Measurements from ENCODE around the gene ZBTB11.

ZBTB11 gene

DNA sequence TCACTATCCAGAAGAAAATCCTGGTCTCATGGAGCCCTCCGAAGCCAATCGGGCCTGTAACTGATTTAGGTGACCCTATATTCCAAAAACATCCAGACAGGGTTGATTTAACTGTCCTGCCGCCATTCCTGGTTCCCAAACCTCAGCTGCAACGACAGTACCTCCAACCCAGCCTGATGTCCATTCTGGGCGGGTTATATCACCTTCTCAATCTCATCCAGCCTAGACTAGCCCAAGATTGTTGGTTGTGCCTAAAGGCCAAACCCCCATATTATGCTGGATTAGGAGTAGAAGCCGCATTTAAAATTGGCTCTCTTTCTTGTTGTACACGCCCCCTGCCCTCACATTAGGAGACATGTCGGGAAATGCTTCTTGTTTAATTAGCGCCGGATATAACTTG, 36.7 kb downstream of the ZBTB11 start:
- no peak for TF ChIP-seq POLR2AphosphoS5 (IDR thresholded peaks at IDR 0.05; ENCODE audit: low read depth, low read length)
- TF ChIP-seq SIN3A (IDR thresholded peaks at IDR 0.05; ENCODE audit: borderline replicate concordance, insufficient read depth, low read length) = no peak
- TF ChIP-seq, protein P1, sequence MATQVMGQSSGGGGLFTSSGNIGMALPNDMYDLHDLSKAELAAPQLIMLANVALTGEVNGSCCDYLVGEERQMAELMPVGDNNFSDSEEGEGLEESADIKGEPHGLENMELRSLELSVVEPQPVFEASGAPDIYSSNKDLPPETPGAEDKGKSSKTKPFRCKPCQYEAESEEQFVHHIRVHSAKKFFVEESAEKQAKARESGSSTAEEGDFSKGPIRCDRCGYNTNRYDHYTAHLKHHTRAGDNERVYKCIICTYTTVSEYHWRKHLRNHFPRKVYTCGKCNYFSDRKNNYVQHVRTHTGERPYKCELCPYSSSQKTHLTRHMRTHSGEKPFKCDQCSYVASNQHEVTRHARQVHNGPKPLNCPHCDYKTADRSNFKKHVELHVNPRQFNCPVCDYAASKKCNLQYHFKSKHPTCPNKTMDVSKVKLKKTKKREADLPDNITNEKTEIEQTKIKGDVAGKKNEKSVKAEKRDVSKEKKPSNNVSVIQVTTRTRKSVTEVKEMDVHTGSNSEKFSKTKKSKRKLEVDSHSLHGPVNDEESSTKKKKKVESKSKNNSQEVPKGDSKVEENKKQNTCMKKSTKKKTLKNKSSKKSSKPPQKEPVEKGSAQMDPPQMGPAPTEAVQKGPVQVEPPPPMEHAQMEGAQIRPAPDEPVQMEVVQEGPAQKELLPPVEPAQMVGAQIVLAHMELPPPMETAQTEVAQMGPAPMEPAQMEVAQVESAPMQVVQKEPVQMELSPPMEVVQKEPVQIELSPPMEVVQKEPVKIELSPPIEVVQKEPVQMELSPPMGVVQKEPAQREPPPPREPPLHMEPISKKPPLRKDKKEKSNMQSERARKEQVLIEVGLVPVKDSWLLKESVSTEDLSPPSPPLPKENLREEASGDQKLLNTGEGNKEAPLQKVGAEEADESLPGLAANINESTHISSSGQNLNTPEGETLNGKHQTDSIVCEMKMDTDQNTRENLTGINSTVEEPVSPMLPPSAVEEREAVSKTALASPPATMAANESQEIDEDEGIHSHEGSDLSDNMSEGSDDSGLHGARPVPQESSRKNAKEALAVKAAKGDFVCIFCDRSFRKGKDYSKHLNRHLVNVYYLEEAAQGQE (IDR thresholded peaks at IDR 0.05; ENCODE audit: insufficient read depth in 1 of 2, low read depth in 2 of 2, low read length in 2 of 2) = no peak
- TF ChIP-seq FOXP2 (optimal IDR thresholded peaks at IDR 0.05; ENCODE audit: borderline replicate concordance, extremely low read depth, extremely low read length, insufficient read depth) = no peak
- no peak for TF ChIP-seq TAF1 (IDR thresholded peaks at IDR 0.05; ENCODE audit: borderline replicate concordance, insufficient read depth, low read length)

DNA sequence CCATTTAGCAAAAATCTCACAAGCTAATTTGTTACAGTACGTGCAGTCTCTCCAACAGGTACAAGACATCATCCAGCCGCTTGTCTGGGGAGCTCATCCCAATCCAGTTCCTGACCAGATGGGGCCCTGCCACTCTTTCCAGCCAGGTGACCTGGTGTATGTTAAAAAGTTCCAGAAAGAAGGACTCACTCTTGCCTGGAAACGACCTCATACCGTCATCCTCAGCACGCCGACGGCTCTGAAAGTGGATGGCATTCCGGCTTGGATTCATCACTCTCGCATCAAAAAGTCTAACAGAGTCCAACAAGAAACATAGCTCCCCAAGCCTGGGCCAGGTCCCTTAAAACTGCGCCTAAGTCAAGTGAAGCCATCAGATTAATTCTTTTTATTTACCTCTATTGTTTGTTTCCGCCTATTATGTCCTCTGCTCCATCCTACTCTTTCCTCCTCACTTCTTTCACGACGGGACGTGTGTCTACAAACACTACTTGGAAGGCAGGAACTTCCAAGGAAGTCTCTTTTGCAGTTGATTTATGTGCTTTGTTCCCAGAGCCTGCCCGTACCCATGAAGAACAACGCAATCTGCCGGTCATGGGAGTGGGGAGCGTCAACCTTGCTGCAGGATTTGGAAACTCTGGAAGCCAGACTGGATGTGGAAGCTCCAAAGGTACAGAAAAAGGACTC, 37.5 kb downstream of the ZBTB11 start:
- no peak for TF ChIP-seq TAF1 (IDR thresholded peaks at IDR 0.05; ENCODE audit: borderline replicate concordance, insufficient read depth, low read length)
- TF ChIP-seq SIN3A (IDR thresholded peaks at IDR 0.05; ENCODE audit: borderline replicate concordance, insufficient read depth, low read length) = no peak
- no peak for TF ChIP-seq POLR2AphosphoS5 (IDR thresholded peaks at IDR 0.05; ENCODE audit: low read depth, low read length)

DNA sequence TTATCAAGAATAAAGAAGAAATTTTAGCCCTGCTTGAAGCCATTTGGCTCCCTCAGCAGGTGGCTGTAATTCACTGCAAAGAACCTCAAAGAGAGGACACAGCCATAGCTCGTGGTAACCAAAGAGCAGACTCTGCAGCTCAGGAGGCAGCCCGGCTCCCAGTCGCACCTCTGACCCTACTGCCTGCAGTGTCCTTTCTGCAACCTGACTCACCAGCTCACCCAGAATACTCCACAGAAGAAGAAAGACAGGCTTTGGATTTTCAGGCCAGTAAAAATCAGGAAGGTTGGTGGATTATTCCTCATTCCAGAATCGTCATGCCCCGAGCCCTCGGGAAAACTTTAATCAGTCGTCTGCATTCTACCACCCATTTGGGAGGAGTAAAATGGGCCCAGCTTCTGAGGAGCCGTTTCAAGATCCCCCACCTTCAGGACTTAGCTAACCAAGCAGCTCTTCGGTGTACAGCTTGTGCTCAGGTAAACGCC, 38.6 kb downstream of the ZBTB11 start:
- TF ChIP-seq POLR2AphosphoS5 (IDR thresholded peaks at IDR 0.05; ENCODE audit: low read depth, low read length) (no peak), FOXP2 (optimal IDR thresholded peaks at IDR 0.05; ENCODE audit: borderline replicate concordance, extremely low read depth, extremely low read length, insufficient read depth) (no peak), SIN3A (IDR thresholded peaks at IDR 0.05; ENCODE audit: borderline replicate concordance, insufficient read depth, low read length) (no peak), TAF1 (IDR thresholded peaks at IDR 0.05; ENCODE audit: borderline replicate concordance, insufficient read depth, low read length) (no peak)
- TF ChIP-seq, protein P1 (IDR thresholded peaks at IDR 0.05; ENCODE audit: insufficient read depth in 1 of 2, low read depth in 2 of 2, low read length in 2 of 2) = no peak

DNA sequence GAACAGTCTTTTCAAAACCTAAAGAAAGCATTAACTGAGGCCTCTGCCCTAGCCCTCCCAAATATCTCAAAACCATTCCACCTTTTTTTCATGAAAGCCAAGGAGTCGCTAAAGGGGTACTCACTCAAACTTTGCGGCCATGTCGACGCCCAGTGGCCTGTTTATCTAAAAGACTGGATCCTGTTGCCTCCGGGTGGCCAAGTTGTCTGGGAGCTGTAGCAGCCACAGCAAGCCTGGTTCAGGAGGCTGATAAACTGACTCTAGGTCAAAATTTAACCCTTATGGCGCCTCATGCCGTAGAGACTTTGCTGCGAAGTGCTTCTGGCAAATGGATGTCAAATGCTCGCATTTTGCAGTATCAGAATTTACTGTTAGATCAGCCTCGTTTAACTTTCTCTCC, 39.5 kb downstream of the ZBTB11 start:
- TF ChIP-seq SIN3A (IDR thresholded peaks at IDR 0.05; ENCODE audit: borderline replicate concordance, insufficient read depth, low read length) (no peak), POLR2AphosphoS5 (IDR thresholded peaks at IDR 0.05; ENCODE audit: low read depth, low read length) (no peak), FOXP2 (optimal IDR thresholded peaks at IDR 0.05; ENCODE audit: borderline replicate concordance, extremely low read depth, extremely low read length, insufficient read depth) (no peak), TAF1 (IDR thresholded peaks at IDR 0.05; ENCODE audit: borderline replicate concordance, insufficient read depth, low read length) (no peak)
- TF ChIP-seq, protein P1 (IDR thresholded peaks at IDR 0.05; ENCODE audit: insufficient read depth in 1 of 2, low read depth in 2 of 2, low read length in 2 of 2) = no peak

DNA sequence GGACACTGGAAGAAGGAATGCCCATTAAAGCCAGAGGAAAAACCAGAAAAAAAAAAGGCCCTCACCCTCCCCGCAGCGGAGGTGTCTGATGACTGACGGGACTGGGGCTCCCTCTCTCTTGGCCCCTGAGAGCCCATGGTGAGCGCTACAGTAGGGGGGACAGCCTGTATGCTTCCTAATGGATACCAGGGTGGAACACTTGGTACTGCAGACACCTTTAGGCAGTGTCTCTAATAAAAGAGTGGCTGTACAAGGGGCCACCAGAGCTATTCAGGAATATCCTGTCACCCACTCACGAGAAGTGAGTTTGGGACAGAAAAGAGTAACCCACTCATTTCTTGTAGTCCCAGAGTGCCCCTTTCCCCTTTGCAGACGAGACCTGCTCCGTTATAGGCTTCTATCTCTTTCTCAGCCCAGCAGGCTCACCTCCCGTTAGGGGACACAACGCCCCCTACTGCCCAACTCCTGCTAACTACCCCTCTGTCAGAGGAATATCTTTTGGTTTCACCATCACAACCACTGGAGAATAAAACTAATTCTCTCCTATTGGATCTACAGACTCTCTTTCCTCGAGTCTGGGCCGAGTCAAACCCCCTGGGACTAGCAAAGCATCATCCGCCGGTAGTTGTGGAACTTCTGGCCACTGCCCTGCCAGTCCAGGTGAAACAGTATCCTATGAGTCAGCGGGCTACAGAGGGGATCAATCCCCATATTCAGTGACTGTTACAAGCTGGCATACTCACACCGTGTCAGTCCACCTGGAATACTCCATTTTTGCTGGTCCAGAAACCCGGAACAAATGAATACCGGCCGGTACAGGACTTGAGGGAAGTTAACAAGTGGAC, 40.8 kb downstream of the ZBTB11 start:
- TF ChIP-seq FOXP2 (optimal IDR thresholded peaks at IDR 0.05; ENCODE audit: borderline replicate concordance, extremely low read depth, extremely low read length, insufficient read depth) (no peak), SIN3A (IDR thresholded peaks at IDR 0.05; ENCODE audit: borderline replicate concordance, insufficient read depth, low read length) (no peak)

DNA sequence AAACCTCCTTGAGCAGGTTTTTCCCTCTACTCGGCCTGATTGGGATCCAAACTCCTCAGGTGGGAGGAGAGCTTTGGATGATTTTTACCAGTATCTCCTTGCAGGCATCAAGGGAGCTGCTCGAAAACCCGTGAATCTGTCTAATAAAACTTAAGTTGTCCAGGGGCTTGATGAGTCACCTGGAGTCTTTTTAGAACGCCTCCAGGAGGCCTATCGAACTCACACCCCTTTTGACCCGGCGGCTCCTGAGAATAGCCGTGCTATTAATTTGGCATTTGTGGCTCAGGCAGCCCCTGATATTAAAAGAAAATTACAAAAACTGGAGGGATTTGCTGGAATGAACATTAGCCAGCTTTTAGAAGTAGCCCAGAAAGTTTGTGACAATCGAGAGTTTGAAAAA, 41.6 kb downstream of the ZBTB11 start:
- TF ChIP-seq, protein P1 (IDR thresholded peaks at IDR 0.05; ENCODE audit: insufficient read depth in 1 of 2, low read depth in 2 of 2, low read length in 2 of 2) = no peak
- TF ChIP-seq TAF1 (IDR thresholded peaks at IDR 0.05; ENCODE audit: borderline replicate concordance, insufficient read depth, low read length) (no peak), FOXP2 (optimal IDR thresholded peaks at IDR 0.05; ENCODE audit: borderline replicate concordance, extremely low read depth, extremely low read length, insufficient read depth) (no peak), SIN3A (IDR thresholded peaks at IDR 0.05; ENCODE audit: borderline replicate concordance, insufficient read depth, low read length) (no peak), POLR2AphosphoS5 (IDR thresholded peaks at IDR 0.05; ENCODE audit: low read depth, low read length) (no peak)

All from PFSK-1 (cell line).